ENCODE data around the gene SKP1.

Gene SKP1

GRCh38 chr5:134143431-134143830 is 33.3 kb downstream of the SKP1 start:
- no peak for DNase-seq

DNA sequence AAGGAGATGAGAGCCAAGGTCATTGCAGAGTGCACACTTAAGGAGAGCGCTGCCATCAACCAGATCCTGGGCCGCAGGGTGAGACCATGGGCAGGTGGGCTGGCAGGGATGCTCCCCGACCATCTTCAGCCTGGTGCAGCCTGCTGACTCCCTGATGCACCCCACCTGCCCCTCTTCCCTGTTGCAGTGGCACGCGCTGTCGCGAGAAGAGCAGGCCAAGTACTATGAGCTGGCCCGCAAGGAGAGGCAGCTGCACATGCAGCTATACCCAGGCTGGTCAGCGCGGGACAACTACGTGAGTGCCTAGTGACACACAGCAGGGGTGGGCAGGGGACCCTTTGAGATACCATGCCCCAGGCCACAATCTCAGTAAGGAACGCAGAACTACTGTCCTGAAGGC is 33.9 kb downstream of the SKP1 start:
- DNase-seq, result no peak

DNA sequence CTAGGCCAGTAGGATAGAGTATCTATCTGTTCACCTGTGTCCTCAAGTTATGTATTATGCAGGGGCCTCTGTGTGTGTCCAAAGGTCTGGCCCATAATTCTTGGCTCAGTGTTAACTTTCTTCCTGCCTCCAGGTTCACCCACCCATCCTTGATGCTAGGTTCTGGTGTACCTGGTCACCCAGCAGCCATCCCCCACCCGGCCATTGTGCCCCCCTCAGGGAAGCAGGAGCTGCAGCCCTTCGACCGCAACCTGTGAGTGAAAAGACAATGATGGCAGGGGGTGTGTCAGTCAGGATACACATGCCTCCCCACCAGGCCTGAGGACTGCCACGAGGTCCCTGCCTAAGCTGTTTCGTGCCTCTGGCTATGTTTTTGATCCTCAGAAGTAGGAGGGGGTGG is 34.7 kb downstream of the SKP1 start:
- DNase-seq, result no peak

DNA sequence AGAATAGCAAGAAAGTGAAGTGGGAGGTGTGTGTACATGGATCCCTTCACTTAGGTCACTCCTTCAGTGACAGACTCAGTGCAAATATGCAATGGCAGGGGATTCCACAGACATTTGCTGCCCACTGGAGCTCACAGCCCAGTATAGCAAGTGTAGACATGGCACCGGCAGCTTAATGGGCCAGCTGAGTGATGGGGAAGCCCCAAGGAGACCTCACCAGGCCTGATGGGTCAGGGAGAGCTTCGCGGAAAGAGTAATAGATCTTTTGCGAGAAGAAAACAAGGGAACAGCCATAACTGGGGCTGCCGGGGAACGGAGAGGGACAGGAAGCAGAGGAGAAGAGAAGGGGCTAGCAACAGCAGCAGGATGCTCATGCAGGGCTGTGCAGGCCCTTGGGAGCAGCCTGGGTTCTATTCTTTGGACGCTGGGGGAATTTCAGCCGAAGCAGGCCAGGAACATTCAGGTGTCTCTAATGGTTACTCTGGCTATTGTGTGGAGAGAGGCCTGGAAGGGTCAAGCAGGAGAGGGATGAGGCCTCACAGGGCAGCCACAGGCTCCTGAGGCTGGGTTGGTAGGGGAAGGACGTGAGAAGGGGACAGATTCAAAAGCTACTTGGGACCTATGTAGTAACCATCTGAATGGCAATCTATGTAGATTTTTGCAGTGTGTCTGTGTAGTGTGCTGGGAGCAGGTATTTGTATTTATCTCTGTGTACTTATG is 35.3 kb downstream of the SKP1 start:
- DNase-seq, result no peak

GRCh38 chr5:134140530-134141201 is 36.1 kb downstream of the SKP1 start:
- DNase-seq, result no peak

GRCh38 chr5:134139891-134140469 is 36.8 kb downstream of the SKP1 start:
- DNase-seq, result no peak

- no peak for DNase-seq
These were observed 37.3 kb downstream of the SKP1 start for GRCh38 chr5:134139377-134139851.

- DNase-seq, result no peak
These were observed 38.1 kb downstream of the SKP1 start for GRCh38 chr5:134138416-134139376.

GRCh38 chr5:134136771-134137170 is 40.0 kb downstream of the SKP1 start:
- no peak for DNase-seq

GRCh38 chr5:134136221-134136631 is 40.5 kb downstream of the SKP1 start:
- no peak for DNase-seq

- DNase-seq, result no peak
These were observed 41.6 kb downstream of the SKP1 start for GRCh38 chr5:134135091-134135655.

- DNase-seq, result no peak
These were observed 42.7 kb downstream of the SKP1 start for GRCh38 chr5:134133995-134134541.

DNA sequence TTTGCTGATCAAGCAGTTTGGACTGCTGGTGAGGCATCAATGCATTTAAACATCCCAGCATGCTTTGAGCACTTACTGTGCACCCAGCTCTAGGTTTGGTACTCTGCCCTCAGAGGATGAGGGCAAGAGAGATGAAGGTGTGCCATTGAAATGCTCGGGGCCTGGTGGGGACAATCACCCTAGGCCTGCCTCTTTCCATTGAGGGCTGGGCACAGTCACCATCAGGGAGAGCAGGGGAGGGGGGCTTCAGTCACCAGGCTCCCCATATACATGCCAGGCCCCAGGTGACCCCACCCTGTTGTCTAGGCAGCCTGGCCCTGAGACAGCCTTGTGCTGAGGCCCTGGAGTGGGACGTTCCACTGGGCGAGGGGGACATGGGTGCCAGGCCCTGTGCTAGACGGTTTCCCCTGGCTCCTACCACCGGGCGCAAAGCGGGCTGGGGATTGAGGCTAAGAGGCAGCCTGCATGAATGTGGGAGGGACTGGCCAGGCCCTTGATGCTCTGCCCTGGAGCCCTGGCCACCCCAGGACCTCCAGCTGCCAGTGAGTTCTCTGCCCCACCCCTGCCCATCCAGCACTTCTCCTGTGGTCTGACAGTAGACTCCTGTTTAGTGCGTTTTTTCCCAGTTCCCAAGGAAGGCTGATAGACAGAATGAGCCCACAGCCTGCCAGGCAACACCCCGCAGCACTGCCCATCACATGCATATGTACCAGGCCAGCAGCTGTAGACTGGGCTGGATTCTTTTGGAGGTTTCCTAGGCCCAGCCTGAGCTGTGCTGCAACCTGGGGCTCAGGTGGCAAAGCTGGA is 43.4 kb downstream of the SKP1 start:
- DNase-seq, result no peak

DNA sequence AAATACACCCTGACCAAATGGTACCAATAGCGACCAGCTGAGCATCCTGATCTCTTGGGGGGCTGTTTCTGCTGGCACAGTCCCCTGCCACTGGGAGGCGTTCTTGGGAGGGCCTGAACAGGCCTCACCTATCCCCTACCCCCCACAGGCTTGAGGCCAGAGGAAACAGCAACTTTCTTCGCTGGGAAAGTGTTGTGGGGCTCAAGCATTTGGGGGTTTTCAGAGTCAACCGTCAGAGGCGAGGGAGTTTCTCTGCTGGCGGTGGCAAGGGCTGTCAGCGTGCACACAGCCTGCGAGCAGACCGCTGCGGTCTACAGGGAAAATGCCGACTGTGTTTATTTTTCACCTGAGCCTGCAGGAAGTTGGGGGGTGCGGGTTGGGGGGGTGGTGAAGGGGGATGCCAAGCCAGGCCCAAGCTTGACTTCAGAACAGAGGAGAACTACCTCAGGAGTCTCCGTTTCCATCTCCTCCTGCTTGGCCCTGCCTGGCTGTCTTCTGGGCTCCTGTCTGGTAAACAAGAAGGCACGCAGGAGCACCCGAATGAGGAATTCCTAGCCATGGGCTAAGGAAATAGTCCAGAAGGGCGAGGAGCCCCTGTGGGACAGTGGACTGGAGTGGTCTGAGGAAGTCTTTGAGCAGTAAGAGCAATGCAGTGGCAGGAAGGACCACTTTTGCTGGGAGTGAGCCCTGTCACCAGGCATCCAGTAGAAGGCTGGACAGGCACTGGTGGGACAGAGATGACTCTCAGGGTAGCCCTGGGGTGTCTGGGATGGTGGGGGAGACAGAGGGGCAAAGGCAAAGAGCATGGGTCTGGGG is 44.2 kb downstream of the SKP1 start:
- DNase-seq, result no peak

DNA sequence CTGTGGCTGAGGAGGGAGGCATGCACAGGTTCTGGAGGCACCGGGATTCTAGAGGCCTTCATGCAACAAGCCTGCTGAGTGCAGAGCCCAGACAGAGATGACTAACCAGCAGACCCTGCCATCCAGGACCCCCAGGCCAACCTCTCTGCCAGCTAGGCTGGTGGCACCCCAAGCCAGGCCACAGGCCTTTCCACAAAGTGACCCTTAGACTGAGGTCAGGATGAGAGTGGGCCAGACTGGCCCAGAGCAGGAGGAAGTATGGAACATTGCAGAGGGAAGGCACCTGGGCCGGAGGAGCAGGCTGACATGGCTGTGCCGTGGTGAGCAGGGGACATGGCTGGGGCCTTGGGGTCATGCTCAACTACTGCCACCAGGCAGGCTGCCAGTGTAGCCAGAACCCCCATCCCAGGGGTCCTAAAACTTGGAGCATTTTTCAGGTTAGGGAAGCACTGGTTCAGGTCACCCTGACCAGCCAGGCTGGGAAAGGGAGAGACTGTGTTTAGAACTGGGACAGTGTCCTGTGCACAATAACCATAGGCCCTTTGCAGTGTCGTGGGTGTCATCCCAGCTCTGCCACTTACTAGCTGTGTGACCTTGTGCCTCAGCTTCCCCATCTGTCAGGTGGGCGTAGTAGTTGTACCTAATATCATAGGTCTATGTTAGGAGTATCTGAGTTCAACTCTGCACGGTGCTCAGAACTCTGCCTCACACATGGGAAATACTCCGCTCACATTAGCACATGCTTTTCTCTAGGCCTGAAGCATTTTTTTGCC is 45.0 kb downstream of the SKP1 start:
- DNase-seq, result no peak

GRCh38 chr5:134131165-134131564 is 45.6 kb downstream of the SKP1 start:
- no peak for DNase-seq

DNA sequence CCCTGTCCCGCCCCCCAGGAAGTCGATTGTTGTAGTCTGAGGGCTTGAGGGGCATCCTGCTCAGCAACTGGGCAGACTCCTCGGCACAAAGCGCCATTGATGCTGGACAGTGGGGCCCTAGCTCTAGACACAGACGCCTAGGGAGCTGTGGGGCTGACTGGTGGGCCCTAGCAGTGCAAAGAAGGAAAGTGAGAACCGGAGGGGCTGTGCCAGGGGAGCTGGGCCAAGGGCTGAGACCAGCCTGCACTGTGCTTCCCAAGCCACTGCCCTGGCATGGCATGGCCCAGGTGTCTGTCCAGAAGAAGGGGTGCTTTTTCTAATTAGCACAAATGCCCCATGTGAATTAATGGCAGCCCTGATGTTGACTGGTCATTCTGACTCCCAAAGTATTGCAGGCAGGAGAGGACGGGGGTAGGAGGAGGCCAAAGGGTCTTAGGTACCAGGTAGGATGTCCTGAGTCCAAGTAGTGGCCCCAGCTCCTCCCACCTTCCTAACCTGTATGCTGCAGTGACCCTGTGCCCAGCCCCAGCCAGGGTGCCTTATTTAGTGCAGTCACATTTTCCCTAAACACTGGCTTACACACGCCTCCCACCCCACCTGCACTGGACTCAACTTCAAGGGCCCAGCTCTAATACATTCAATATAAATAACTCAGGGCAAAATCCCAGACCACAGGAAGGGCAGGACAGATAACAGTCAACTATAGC is 46.4 kb downstream of the SKP1 start:
- DNase-seq, result no peak

DNA sequence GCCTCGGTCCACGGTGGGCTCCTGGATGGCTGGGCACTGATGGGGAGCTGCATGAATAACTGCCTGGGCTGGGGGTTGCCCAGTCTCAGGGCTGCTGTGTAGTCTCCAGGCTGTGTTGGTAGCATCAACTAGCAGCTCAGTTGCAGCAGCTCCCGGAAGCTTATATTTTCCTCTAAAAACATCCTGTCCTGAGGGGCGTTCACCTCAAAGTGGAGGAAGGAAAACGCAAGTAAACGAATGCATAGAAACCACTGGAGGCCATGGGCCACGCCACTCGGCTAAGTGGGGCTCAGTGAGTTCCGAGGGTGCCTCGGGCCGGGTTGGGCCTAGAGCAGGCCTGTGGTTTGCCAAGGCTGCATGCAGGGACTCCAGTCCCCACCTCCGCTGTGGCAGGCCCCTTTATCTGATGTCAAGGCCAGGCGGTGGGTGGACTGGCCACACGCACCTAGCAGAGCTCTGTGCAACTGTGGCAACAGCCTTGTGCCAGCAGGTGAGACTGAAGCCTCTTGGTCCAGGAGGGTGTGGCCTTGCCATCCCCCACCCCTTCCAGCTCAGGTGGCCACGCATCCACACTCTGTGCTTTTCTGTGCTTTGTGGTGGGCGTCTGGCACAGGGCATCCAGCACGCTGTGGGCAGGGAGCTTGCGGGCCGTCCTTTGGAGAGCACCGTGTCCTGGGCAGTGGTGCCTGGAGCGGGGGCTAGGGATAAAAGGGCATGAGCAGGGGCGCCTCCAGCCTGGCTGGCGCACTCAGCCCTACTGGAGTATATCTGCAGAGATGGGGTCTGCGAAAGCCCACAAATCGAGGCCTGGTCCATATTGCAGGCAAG is 47.1 kb downstream of the SKP1 start:
- no peak for DNase-seq

Measured in NCI-H1092 treated with DMSO at 0.1 percent for 48 hours (cell line).